Neuronal stem cell (in vitro differentiated cells): Measurements from ENCODE around the gene GRIP2.

ENCODE experiments used
- DNase-seq: peaks from one replicate; pipeline ENCODE4 v3.0.0-alpha.2; 2013; ENCODE audit warnings: low spot score
- H2AFZ ChIP-seq: one replicate; pipeline ENCODE4 v1.6.1; 2013; ENCODE audit warnings: mild to moderate bottlenecking, low read length, inconsistent platforms
- H2AK5ac ChIP-seq: 2 replicates; pipeline ENCODE4 v1.6.1; 2013; ENCODE audit warnings: low read depth, mild to moderate bottlenecking, inconsistent platforms, low read length, moderate library complexity, mixed read lengths
- H2BK120ac ChIP-seq: 2 replicates; pipeline ENCODE4 v1.6.1; 2013; ENCODE audit warnings: low read depth, mild to moderate bottlenecking, inconsistent platforms, low read length, moderate library complexity, mixed read lengths
- H2BK12ac ChIP-seq: one replicate; pipeline ENCODE4 v1.6.1; 2013; ENCODE audit warnings: low read length, inconsistent platforms
- H2BK15ac ChIP-seq: 2 replicates; pipeline ENCODE4 v1.6.1; 2013; ENCODE audit warnings: mild to moderate bottlenecking, low read length, inconsistent platforms, mixed read lengths
- H2BK5ac ChIP-seq: one replicate; pipeline ENCODE4 v1.6.1; 2013; ENCODE audit warnings: inconsistent platforms, mild to moderate bottlenecking, low read length, moderate library complexity
- H3K14ac ChIP-seq: one replicate; pipeline ENCODE4 v1.6.1; 2013; ENCODE audit warnings: low read length, inconsistent platforms
- H3K18ac ChIP-seq: 2 replicates; pipeline ENCODE4 v1.6.1; 2013; ENCODE audit warnings: low read length, inconsistent platforms
- H3K23ac ChIP-seq: 2 replicates; pipeline ENCODE4 v1.6.1; 2013; ENCODE audit warnings: low read depth, mild to moderate bottlenecking, mixed read lengths, low read length, inconsistent platforms; ENCODE audit not compliant: poor library complexity
- H3K27ac ChIP-seq: replicated peaks from 3 replicates; pipeline ENCODE4 v1.5.1; 2013; ENCODE audit warnings: low read length, inconsistent platforms
- H3K27me3 ChIP-seq, 3 experiments: 2 replicates each; pipeline ENCODE4 v1.6.1; 2013; ENCODE audit warnings: low read length in 3 of 3, mild to moderate bottlenecking in 2 of 3, inconsistent platforms in 1 of 3, low read depth in 1 of 3, mixed read lengths in 1 of 3, moderate library complexity in 1 of 3; ENCODE audit not compliant: control insufficient read depth in 3 of 3, insufficient read depth in 3 of 3
- H3K36me3 ChIP-seq, 2 donors: replicated peaks in 1 of 2; 2 replicates each; pipeline ENCODE4 v1.6.1; 2013; ENCODE audit warnings: low read length in 2 of 2; ENCODE audit not compliant: control insufficient read depth in 2 of 2, insufficient read depth in 2 of 2
- H3K4ac ChIP-seq: 2 replicates; pipeline ENCODE4 v1.6.1; 2013; ENCODE audit warnings: inconsistent platforms, mild to moderate bottlenecking, low read length, moderate library complexity
- H3K4me1 ChIP-seq, 2 donors: 1 replicate in 1 of 2; 2 replicates in 1 of 2; pipeline ENCODE4 v1.6.1; 2013; ENCODE audit warnings: low read length in 2 of 2, low read depth in 1 of 2; ENCODE audit not compliant: control insufficient read depth in 2 of 2, insufficient read depth in 1 of 2
- H3K4me2 ChIP-seq: one replicate; pipeline ENCODE4 v1.6.1; 2013; ENCODE audit warnings: mild to moderate bottlenecking, low read length, inconsistent platforms; ENCODE audit not compliant: insufficient read depth, poor library complexity, severe bottlenecking
- H3K4me3 ChIP-seq, 2 donors: 2 replicates each; pipeline ENCODE4 v1.5.1; 2013; ENCODE audit warnings: low read length in 2 of 2, mild to moderate bottlenecking in 2 of 2, inconsistent platforms in 1 of 2, moderate library complexity in 1 of 2
- H3K79me1 ChIP-seq: one replicate; pipeline ENCODE4 v1.6.1; 2013; ENCODE audit warnings: low read depth, mild to moderate bottlenecking, inconsistent platforms, low read length, moderate library complexity
- H3K9ac ChIP-seq: one replicate; pipeline ENCODE4 v1.6.1; 2013; ENCODE audit warnings: mild to moderate bottlenecking, low read depth, low read length, inconsistent platforms; ENCODE audit not compliant: poor library complexity
- H3K9me3 ChIP-seq, 2 donors: replicated peaks in 1 of 2; 2 replicates each; pipeline versions ENCODE3 to v1.6.1; 2013; ENCODE audit warnings: low read length in 2 of 2, mild to moderate bottlenecking in 2 of 2, inconsistent platforms in 1 of 2, low read depth in 1 of 2, mixed read lengths in 1 of 2, moderate library complexity in 1 of 2; ENCODE audit not compliant: control insufficient read depth in 2 of 2, insufficient read depth in 1 of 2
- H4K8ac ChIP-seq: one replicate; pipeline ENCODE4 v1.6.1; 2013; ENCODE audit warnings: low read depth, mild to moderate bottlenecking, inconsistent platforms, low read length, moderate library complexity
- H4K91ac ChIP-seq: one replicate; pipeline ENCODE4 v1.6.1; 2013; ENCODE audit warnings: low read length, low read depth, mild to moderate bottlenecking, inconsistent platforms; ENCODE audit not compliant: poor library complexity
- whole genome bisulfite sequencing, 2 donors: extraction: QIAGEN DNeasy Blood & Tissue Kit; methylation state at CpG; one replicate each; pipeline ENCODE4 v1.1.7; 2013; ENCODE audit warnings: missing lambda C conversion rate in 2 of 2, mixed read lengths in 1 of 2; ENCODE audit not compliant: insufficient read length in 2 of 2, insufficient replicate concordance in 1 of 2; ENCODE audit errors: extremely low coverage in 2 of 2; 5-methylcytosine and 5-hydroxymethylcytosine counted together

GRIP2 gene

GRCh38 chr3:14451844-14452739 is 88.0 kb downstream of the GRIP2 start:
- Histone ChIP-seq H2BK15ac (no peak overlapping the region), H2BK120ac (no peak overlapping the region), H3K4me2 (no peak overlapping the region), H3K9ac (peak overlapping the region; percentile 0), H3K27ac (no peak overlapping the region), H3K4me1 (peaks cover 0 to 13% of the 10 kb centered on the region in 2 donors), H3K18ac (no peak overlapping the region), H2BK5ac (no peak overlapping the region), H3K14ac (no peak overlapping the region), H3K4ac (no peak overlapping the region), H3K79me1 (no peaks in the 10 kb centered on the region), H2AFZ (peak overlapping the region; percentile 85), H2AK5ac (no peak overlapping the region), H2BK12ac (no peak overlapping the region), H4K91ac (no peak overlapping the region), H3K36me3 (peaks cover 19 to 45% of the 10 kb centered on the region in 2 donors), H3K4me3 (peak overlapping the region in 1 of 2 donors; percentile 9), H3K23ac (peak overlapping the region; percentile 56), H4K8ac (peak overlapping the region; percentile 23), H3K9me3 (peaks cover 8 to 9% of the 10 kb centered on the region in 2 donors), H3K27me3 (no peaks in the 10 kb centered on the region)
- no peak for DNase-seq
- no CpG with 5 or more reads among the region's 17 CpGs for WGBS, 2 donors

GRCh38 chr3:14450922-14451606 is 89.1 kb downstream of the GRIP2 start:
- Histone ChIP-seq H3K27me3 (no peaks in the 10 kb centered on the region), H3K9me3 (peaks cover 6 to 9% of the 10 kb centered on the region in 2 donors), H3K79me1 (no peaks in the 10 kb centered on the region), H3K14ac (no peak overlapping the region), H3K18ac (no peak overlapping the region), H2BK12ac (no peak overlapping the region), H2BK15ac (no peak overlapping the region), H3K4ac (no peak overlapping the region), H2BK5ac (no peak overlapping the region), H3K4me2 (no peak overlapping the region), H3K27ac (no peak overlapping the region), H4K8ac (no peak overlapping the region), H4K91ac (no peak overlapping the region), H3K36me3 (peaks cover 30 to 50% of the 10 kb centered on the region in 2 donors), H3K9ac (no peak overlapping the region), H3K23ac (no peak overlapping the region), H2AK5ac (no peak overlapping the region), H2AFZ (no peak overlapping the region), H3K4me1 (peaks cover 0 to 13% of the 10 kb centered on the region in 2 donors), H3K4me3 (no peak overlapping the region), H2BK120ac (no peak overlapping the region)
- WGBS, 2 donors: no CpG with 5 or more reads among the region's 5 CpGs
- no peak for DNase-seq

- Histone ChIP-seq H3K4me1 (peaks cover 0 to 13% of the 10 kb centered on the region in 2 donors), H3K4ac (no peak overlapping the region), H4K91ac (no peak overlapping the region), H3K4me3 (peak overlapping the region in 1 of 2 donors; percentile 2), H3K4me2 (no peak overlapping the region), H4K8ac (no peak overlapping the region), H3K14ac (no peak overlapping the region), H2BK120ac (no peak overlapping the region), H2AFZ (no peak overlapping the region), H3K27ac (no peak overlapping the region), H3K9me3 (peaks cover 6 to 9% of the 10 kb centered on the region in 2 donors), H3K23ac (no peak overlapping the region), H2BK15ac (no peak overlapping the region), H3K27me3 (no peaks in the 10 kb centered on the region), H3K79me1 (no peaks in the 10 kb centered on the region), H3K9ac (no peak overlapping the region), H2AK5ac (no peak overlapping the region), H2BK5ac (no peak overlapping the region), H2BK12ac (no peak overlapping the region), H3K36me3 (peaks cover 34 to 55% of the 10 kb centered on the region in 2 donors), H3K18ac (no peak overlapping the region)
- DNase-seq: no peak
- no CpG with 5 or more reads among the region's 3 CpGs for WGBS, 2 donors
These were observed 89.6 kb downstream of the GRIP2 start for GRCh38 chr3:14450506-14450905.
